HEK293 (cell line): ENCODE measurements around the gene FAM89A.
A peak's percentile ranks its signal among the peaks of the same experiment; 100 is the strongest.

Source experiments
- HOXA7 ChIP-seq: sonication (generic); formaldehyde crosslinking; IDR thresholded peaks from 2 replicates; pipeline ENCODE4 v1.8.1; 2022; ENCODE audit warnings: missing genetic modification reagents, borderline replicate concordance
- OVOL3 ChIP-seq: fragments of 450-650 bp; formaldehyde crosslinking; IDR thresholded peaks from 2 replicates; pipeline ENCODE4 v1.5.1; 2016; ENCODE audit warnings: missing biosample characterization, missing genetic modification characterization
- PBX3 ChIP-seq: sonication (generic); formaldehyde crosslinking; IDR thresholded peaks from 2 replicates; pipeline ENCODE4 v1.8.1; 2022; ENCODE audit warnings: mild to moderate bottlenecking, moderate library complexity, missing genetic modification reagents
- PRDM10 ChIP-seq: fragments of 450-650 bp; formaldehyde crosslinking; IDR thresholded peaks from 2 replicates; pipeline ENCODE4 v1.5.1; 2016; ENCODE audit warnings: missing biosample characterization, missing genetic modification characterization
- PRDM6 ChIP-seq: fragments of 450-650 bp; formaldehyde crosslinking; IDR thresholded peaks from 2 replicates; pipeline ENCODE4 v1.5.1; 2017; ENCODE audit warnings: missing biosample characterization, missing genetic modification characterization
- SCRT1 ChIP-seq: fragments of 450-650 bp; formaldehyde crosslinking; IDR thresholded peaks from 2 replicates; pipeline ENCODE4 v1.5.1; 2016; ENCODE audit warnings: missing biosample characterization, missing genetic modification characterization, borderline replicate concordance
- YY2 ChIP-seq: fragments of 450-650 bp; formaldehyde crosslinking; IDR thresholded peaks from 2 replicates; pipeline ENCODE4 v1.5.1; 2016; ENCODE audit warnings: missing biosample characterization, missing genetic modification characterization
- ZFP37 ChIP-seq: fragments of 450-650 bp; formaldehyde crosslinking; IDR thresholded peaks from 2 replicates; pipeline ENCODE4 v1.5.1; 2016; ENCODE audit warnings: missing biosample characterization, missing genetic modification characterization
- ZFP41 ChIP-seq: fragments of 450-650 bp; formaldehyde crosslinking; IDR thresholded peaks from 2 replicates; pipeline ENCODE4 v1.5.1; 2016; ENCODE audit warnings: missing biosample characterization, missing genetic modification characterization, borderline replicate concordance
- ZFP69B ChIP-seq: fragments of 450-650 bp; formaldehyde crosslinking; IDR thresholded peaks from 2 replicates; pipeline ENCODE4 v1.5.1; 2016; ENCODE audit warnings: missing biosample characterization, missing genetic modification characterization
- ZNF148 ChIP-seq: fragments of 450-650 bp; formaldehyde crosslinking; IDR thresholded peaks from 2 replicates; pipeline ENCODE4 v1.5.0; 2017; ENCODE audit warnings: missing biosample characterization, missing genetic modification characterization, borderline replicate concordance
- ZNF157 ChIP-seq: fragments of 450-650 bp; formaldehyde crosslinking; IDR thresholded peaks from 2 replicates; pipeline ENCODE4 v1.5.1; 2016; ENCODE audit warnings: missing biosample characterization, missing genetic modification characterization
- ZNF2 ChIP-seq: fragments of 450-650 bp; formaldehyde crosslinking; IDR thresholded peaks from 2 replicates; pipeline ENCODE4 v1.5.1; 2016; ENCODE audit warnings: missing biosample characterization, missing genetic modification characterization
- ZNF239 ChIP-seq: fragments of 450-650 bp; formaldehyde crosslinking; IDR thresholded peaks from 2 replicates; pipeline ENCODE4 v1.5.1; 2016; ENCODE audit warnings: missing biosample characterization, missing genetic modification characterization
- ZNF350 ChIP-seq: fragments of 450-650 bp; formaldehyde crosslinking; IDR thresholded peaks from 2 replicates; pipeline ENCODE4 v1.5.0; 2017; ENCODE audit warnings: missing biosample characterization, mild to moderate bottlenecking, missing genetic modification characterization
- ZNF473 ChIP-seq: fragments of 450-650 bp; formaldehyde crosslinking; IDR thresholded peaks from 2 replicates; pipeline ENCODE4 v1.5.1; 2017; ENCODE audit warnings: missing biosample characterization, missing genetic modification characterization
- ZNF521 ChIP-seq: fragments of 450-650 bp; formaldehyde crosslinking; IDR thresholded peaks from 2 replicates; pipeline ENCODE4 v1.5.1; 2017; ENCODE audit warnings: missing biosample characterization, mild to moderate bottlenecking, missing genetic modification characterization
- ZNF529 ChIP-seq: fragments of 450-650 bp; formaldehyde crosslinking; IDR thresholded peaks from 2 replicates; pipeline ENCODE4 v1.5.1; 2017; ENCODE audit warnings: missing genetic modification characterization, missing biosample characterization; ENCODE audit not compliant: insufficient replicate concordance
- ZNF530 ChIP-seq: fragments of 450-650 bp; formaldehyde crosslinking; IDR thresholded peaks from 2 replicates; pipeline ENCODE4 v1.5.1; 2016; ENCODE audit warnings: low read depth, missing biosample characterization, missing genetic modification characterization
- ZNF548 ChIP-seq: fragments of 450-650 bp; formaldehyde crosslinking; IDR thresholded peaks from 2 replicates; pipeline ENCODE4 v1.5.1; 2016; ENCODE audit warnings: missing biosample characterization, missing genetic modification characterization
- ZNF580 ChIP-seq: fragments of 450-650 bp; formaldehyde crosslinking; IDR thresholded peaks from 2 replicates; pipeline ENCODE4 v1.5.1; 2016; ENCODE audit warnings: missing biosample characterization, missing genetic modification characterization
- ZNF629 ChIP-seq: fragments of 450-650 bp; formaldehyde crosslinking; IDR thresholded peaks from 2 replicates; pipeline ENCODE4 v1.5.1; 2017; ENCODE audit warnings: missing biosample characterization, missing genetic modification characterization
- ZNF645 ChIP-seq: fragments of 450-650 bp; formaldehyde crosslinking; IDR thresholded peaks from 2 replicates; pipeline ENCODE4; 2016; ENCODE audit warnings: missing biosample characterization, missing genetic modification characterization
- ZNF658 ChIP-seq: fragments of 450-650 bp; formaldehyde crosslinking; IDR thresholded peaks from 2 replicates; pipeline ENCODE4; 2016; ENCODE audit warnings: missing biosample characterization, missing genetic modification characterization
- ZNF660 ChIP-seq: fragments of 450-650 bp; IDR thresholded peaks from 2 replicates; pipeline ENCODE4 v1.5.1; 2018; ENCODE audit warnings: missing biosample characterization, mild to moderate bottlenecking, missing genetic modification characterization
- ZSCAN18 ChIP-seq: fragments of 450-650 bp; formaldehyde crosslinking; IDR thresholded peaks from 2 replicates; pipeline ENCODE4 v1.5.1; 2016; ENCODE audit warnings: missing biosample characterization, missing genetic modification characterization

FAM89A gene

GRCh38 chr1:231040019-231040799, at the start of gene FAM89A (continued):
- TF ChIP-seq ZNF645 (tag by site-specific recombination) (0 out of 2 replicates have a peak, but pooled peaks have one; percentile 66), ZNF350 (no peak), ZFP41 (tag by site-specific recombination) (0 out of 2 replicates have a peak, but pooled peaks have one; percentile 74), ZNF521 (tag by site-specific recombination) (no peak), ZNF239 (no peak), OVOL3 (tag by site-specific recombination) (peak; percentile 50; the same call in 1 of the 2 replicates), ZFP69B (tag by site-specific recombination) (peak; percentile 68), ZFP37 (tag by site-specific recombination) (peak; percentile 88), ZNF530 (tag by site-specific recombination) (no peak), ZNF629 (tag by site-specific recombination) (peak; percentile 52), ZNF529 (tag by site-specific recombination) (no peak), HOXA7 (CRISPR knock-in tag) (no peak), ZNF580 (tag by site-specific recombination) (peak; percentile 22; the same call in 1 of the 2 replicates), PRDM10 (peak; percentile 36; the same call in 1 of the 2 replicates), YY2 (no peak), ZSCAN18 (tag by site-specific recombination) (0 out of 2 replicates have a peak, but pooled peaks have one; percentile 42), ZNF2 (tag by site-specific recombination) (peak; percentile 87; the same call in 1 of the 2 replicates), ZNF658 (peak; percentile 45; the same call in 1 of the 2 replicates), ZNF148 (tag by site-specific recombination) (0 out of 2 replicates have a peak, but pooled peaks have one; percentile 38), SCRT1 (tag by site-specific recombination) (no peak), ZNF548 (tag by site-specific recombination) (no peak), ZNF660 (no peak), PRDM6 (tag by site-specific recombination) (no peak), PBX3 (CRISPR knock-in tag) (0 out of 2 replicates have a peak, but pooled peaks have one; percentile 8), ZNF473 (tag by site-specific recombination) (peak; percentile 69; the same call in 1 of the 2 replicates), ZNF157 (tag by site-specific recombination) (peak; percentile 47)
